NAMALWA (cell line): ENCODE data around the gene CDC14B.

ENCODE experiments used
- DNase-seq: peaks from one replicate; pipeline ENCODE4 v3.0.0-alpha.2; 2015; ENCODE audit warnings: low spot score

Gene CDC14B

GRCh38 chr9:96483733-96484390 is 135.8 kb downstream of the CDC14B start:
- no peak for DNase-seq

DNA sequence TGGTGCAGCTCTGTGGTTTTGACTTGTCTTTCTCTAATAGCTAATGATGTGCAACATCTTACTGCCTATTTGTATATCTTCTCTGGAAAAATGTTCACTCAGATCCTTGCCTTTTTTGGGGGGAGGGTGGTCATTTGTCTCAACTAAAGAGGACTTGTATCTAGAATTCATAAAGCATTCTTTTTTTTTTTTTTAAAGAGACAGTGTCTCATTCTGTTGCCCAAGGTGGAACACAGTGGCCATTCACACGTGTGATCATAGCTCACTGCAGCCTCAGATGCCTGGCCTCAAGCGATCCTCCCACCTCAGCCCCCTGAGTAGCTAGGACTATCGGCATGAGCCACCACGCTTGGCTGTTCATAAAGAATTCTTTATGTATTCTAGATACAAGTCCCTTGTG is 136.4 kb downstream of the CDC14B start:
- DNase-seq = no peak

- DNase-seq = no peak
These were observed 137.2 kb downstream of the CDC14B start for GRCh38 chr9:96482476-96482875.

- no peak for DNase-seq
These were observed 138.9 kb downstream of the CDC14B start for GRCh38 chr9:96480736-96481135.

DNA sequence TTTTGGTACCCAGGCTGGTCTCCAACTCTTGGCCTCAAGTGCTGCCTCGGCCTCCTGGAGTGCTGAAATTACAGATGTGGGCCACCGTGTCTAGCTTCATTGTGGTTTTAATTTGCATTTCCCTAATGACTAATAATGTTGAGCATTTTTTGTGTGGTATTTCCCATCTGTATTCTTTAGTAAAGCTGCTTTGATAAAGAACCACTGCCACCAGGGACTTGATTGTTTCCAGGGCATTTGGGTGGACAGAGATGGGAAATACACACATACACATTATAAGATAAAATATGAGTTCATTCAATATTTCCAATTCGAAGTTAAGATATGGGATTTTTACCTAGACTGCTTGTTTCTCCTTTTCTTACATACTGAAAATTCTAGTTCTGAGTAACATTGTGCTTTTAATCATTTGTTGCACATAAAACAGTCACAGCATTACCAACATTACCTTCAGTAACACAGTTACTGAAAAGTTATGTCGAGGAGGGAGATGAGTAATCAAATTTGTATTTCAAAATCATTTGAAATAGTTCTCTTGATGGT is 140.7 kb downstream of the CDC14B start:
- DNase-seq = peak; percentile 28

DNA sequence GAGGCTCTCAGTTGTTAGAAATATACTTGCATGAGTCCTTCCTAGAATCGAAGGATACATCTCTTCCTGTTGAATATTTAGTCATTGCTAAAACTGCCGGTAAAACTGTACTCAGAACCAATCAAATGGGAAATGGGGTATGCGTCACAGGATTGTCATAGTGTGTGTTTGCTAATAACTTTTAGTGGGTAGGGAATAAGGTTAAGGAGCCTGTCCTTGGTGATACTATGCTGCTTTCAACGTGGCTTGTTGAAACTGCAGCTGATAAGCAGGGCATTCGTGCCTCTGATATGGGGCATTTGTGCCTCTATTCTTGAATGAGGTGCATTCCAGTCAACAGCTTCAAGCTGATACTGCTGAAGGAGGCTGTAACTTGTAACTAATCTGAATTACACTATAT is 143.1 kb downstream of the CDC14B start:
- DNase-seq = no peak

DNA sequence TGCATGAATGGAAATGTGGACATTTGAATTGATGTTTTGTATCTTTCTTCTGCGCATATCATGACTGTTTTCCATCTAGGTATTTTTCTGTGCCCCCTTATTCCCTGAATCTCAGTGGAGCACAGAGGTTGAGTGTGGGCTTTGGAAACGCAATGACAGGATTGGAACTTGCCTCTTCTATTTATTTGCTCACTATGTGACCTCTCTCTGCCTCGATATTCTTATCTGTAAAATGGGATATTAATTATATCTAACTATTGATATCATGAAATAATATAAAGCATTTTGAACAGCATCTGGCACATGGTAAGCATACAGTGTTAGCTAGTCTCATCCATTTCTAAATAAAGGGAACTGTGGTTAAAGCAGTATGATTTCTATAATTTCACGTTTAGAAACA is 143.6 kb downstream of the CDC14B start:
- DNase-seq = no peak

DNA sequence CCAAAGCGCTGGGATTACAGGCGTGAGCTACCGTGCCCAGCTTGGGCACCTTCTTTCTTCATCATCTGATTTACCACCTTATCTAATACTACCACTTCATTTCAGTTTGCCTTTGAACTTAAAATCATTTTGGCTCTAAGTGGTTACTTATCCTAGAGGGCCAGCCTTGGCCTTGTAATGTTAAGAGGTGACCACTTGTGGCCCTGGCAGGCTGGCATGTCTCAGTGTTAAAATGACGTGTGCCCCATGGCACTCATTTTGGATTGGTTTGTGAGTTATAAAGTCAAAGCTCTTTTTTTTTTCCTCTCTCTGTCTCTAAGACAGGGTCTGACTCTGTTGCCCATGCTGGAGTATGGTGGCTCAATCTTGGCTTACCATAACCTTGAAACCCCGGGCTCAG is 151.9 kb downstream of the CDC14B start:
- DNase-seq = no peak

DNA sequence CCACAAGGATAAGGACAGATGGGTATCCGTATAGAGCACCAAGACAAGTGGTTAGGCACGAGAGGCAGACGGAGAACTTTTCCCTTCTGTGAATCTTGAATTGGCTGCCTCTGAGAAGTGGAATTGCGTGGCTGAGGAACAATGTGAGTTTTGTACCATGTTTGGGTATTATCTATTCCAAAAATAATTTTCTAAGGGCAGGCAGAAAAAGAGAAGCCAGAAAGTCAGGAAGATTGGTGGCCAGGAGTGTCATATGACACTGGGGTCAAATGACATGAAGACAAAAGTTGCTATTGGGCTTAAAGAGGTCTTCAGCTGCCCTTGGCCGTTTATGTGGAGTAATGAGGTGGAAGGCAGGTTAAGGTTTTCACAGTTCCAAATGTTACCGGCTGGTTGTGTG is 155.2 kb downstream of the CDC14B start:
- no peak for DNase-seq

GRCh38 chr9:96462541-96462940 is 157.1 kb downstream of the CDC14B start:
- no peak for DNase-seq

DNA sequence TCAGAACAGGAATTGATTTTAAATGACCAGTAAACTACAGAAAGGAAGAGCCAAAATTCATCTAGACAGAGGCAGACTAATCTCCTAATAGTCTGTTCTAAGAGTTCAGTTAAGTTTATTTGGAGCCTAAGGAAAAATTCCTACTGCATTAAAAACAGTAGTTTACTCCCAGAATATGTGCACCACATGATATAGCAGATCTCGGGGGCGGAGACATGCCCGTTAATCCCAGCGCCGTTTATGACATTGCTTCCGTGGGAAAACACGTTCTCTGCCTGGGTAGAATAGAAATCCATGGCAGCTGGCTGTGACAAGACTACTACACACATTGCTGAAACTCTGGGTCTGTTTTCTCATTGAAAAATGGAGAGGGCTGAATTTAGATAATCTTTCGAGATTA is 158.3 kb downstream of the CDC14B start:
- no peak for DNase-seq

DNA sequence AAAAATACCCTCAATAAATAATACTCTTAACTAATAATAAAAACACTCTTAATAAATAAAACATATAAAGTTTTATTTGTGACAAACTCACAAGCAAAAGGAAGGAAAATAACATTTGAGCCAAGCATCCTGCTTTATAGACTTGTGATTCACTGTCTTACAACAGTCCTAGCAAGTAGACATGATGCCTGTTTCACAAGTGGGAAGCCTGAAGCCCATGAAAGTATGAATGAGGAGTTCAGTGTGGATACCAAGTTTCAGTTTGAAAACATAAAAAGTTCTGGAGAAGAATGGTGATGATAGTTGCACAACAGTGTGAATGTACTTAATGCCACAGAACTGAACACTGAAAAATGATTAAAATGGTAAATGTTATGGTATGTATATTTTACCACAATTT is 158.8 kb downstream of the CDC14B start:
- no peak for DNase-seq

- DNase-seq = no peak
These were observed 159.2 kb downstream of the CDC14B start for GRCh38 chr9:96460470-96460869.

DNA sequence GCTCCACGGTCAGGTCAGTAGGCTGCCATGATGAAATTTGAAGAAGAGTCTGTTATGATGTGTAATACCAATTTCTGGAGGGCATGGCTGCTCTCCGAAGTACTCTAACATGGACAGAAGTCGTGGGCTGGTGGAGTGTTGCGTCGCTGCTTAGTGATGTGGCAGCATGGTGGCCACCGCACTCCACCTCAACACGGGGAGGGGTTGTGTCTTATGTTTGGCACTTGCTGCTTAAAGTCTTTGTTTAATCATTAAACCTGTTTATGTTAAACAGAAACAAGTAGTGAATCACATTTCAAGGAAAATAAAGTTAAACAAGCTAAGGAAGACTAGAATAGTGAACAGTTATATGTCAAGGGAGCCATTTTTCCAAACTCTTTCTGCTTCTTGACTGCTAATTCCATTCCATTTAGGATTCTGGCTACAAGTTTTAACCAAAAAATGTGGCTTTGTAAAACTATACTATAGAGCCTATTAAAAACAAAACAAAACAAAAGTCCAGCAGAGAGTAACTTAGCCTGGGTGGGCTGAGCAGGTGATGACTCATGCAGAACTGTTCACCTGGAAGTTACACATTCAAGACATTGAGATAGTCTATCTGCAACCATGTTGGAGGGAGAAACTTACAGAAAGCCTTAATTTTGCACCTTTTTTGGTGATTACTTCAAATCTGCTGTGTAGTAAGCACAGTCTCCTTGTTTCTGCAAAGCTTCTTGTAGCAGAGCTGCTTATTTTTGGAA is 160.2 kb downstream of the CDC14B start:
- no peak for DNase-seq

DNA sequence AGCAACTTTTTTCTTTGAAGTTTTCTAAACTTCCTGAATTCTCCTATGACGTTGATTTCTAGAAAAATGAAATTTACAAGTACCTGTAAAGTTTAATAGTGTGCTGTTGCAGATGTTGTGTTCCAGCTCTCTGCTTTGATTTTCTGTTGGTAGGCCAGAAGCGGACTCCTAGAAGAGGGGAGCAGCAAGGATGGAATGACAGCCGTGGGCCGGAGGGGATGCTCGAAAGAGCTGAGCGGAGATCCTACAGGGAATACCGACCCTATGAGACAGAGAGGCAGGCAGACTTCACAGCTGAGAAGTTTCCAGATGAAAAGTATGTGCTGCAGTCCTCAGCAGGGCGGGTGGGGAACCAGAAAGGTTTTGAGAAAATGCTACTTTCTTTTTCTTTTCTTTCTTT is 161.4 kb downstream of the CDC14B start:
- DNase-seq = no peak

DNA sequence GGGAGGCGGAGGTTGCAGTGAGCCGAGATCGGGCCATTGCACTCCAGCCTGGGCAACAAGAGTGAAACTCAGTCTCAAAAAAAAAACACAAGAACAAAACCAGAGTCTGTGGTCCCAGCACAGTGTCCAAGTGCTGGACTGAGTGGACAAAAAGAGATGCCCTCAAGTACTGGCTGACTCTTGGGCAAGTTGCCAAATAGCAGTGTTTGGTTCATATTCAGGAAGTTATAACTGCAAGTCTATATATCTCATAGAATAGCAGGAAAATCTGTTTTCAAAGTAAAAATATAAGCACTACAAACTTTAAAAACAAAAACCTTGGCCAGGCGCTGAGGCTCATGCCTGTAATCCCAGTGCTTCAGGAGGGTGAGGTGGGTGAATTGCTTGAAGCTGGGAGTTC is 162.4 kb downstream of the CDC14B start:
- DNase-seq = no peak

DNA sequence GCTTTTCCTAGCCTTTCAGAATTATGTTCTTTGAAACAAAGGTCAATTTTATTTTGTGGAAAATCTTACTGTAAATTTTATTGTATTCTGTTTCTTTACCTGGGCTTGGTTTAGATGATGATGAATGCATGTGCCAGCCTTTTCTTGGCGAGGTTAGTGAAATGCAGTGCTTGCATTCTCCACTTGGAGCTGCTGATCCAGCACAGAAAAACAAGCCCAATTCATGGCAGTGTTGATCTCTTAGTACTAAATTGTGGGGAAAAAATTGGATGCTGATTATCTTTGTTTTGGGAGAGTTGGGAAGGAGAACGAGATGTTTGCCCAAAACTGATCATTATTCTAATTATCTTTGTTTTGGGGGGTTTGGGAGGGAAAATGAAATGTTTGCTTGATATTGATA is 166.0 kb downstream of the CDC14B start:
- DNase-seq = peak; percentile 27

GRCh38 chr9:96450613-96451528 is 168.8 kb downstream of the CDC14B start:
- DNase-seq = no peak
